Prostate gland (tissue), 2 donors: Measurements from ENCODE around the gene RBP5. TPM values are rescaled to one million over a fixed set of nuclear protein-coding genes. Genes with fewer than 3 reads are reported as not detected.

Experiments
- DNase-seq: peaks from one replicate; pipeline ENCODE4 v3.0.0-alpha.2; 2019; ENCODE audit warnings: low spot score
- H3K27ac ChIP-seq, 2 donors: fragments of 200-600 bp; sonication (generic); 2 replicates each; pipeline ENCODE4 v1.5.1; 2017 to 2019
- H3K27me3 ChIP-seq: fragments of 200-600 bp; sonication (generic); replicated peaks from 2 replicates; pipeline ENCODE4 v1.5.1; 2019; ENCODE audit not compliant: insufficient read depth
- H3K36me3 ChIP-seq, 2 donors: fragments of 200-600 bp; sonication (generic); 1 replicate in 1 of 2; 2 replicates in 1 of 2; pipeline versions ENCODE4 v1.5.1 to v1.8.1; 2017 to 2019
- H3K4me1 ChIP-seq: fragments of 200-600 bp; sonication (generic); replicated peaks from 2 replicates; pipeline ENCODE4 v1.5.1; 2019
- H3K4me3 ChIP-seq, 2 donors: fragments of 200-600 bp; sonication (generic); 2 replicates each; pipeline ENCODE4 v1.5.1; 2017 to 2019
- H3K9me3 ChIP-seq: fragments of 200-600 bp; sonication (generic); 2 replicates; pipeline ENCODE4 v1.5.1; 2017
- CTCF ChIP-seq, 4 experiments: fragments of 200-600 bp in 2 of 4; fragments of 450-650 bp in 2 of 4; sonication (generic) in 2 of 4; IDR thresholded peaks; 1 replicate in 3 of 4; 2 replicates in 1 of 4; pipeline ENCODE4 v1.5.1; 2016 to 2019; ENCODE audit warnings: antibody characterized with exemption in 4 of 4, mild to moderate bottlenecking in 2 of 4, moderate library complexity in 2 of 4
- POLR2A ChIP-seq: fragments of 450-650 bp; IDR thresholded peaks from one replicate; pipeline ENCODE4 v1.6.1; 2016; ENCODE audit warnings: antibody characterized with exemption, mild to moderate bottlenecking
- POLR2AphosphoS5 ChIP-seq: sonication (generic); formaldehyde crosslinking; IDR thresholded peaks from one replicate; pipeline ENCODE4 v1.6.1; 2017; ENCODE audit warnings: antibody characterized with exemption
- WGBS: methylation state at CpG from one replicate; pipeline ENCODE4 v1.1.5; 2018; 5-methylcytosine and 5-hydroxymethylcytosine counted together
- intact Hi-C: fragments of 100-400 bp; cut with DNase I; formaldehyde crosslinking; loops from one replicate; pipeline ENCODE4 v1.14.2; 2022
- small RNA-seq, 2 donors: library from RNA; depleted of rRNA; stranded (forward); fragments of <200 nt; gene quantifications; one replicate each; pipeline ENCODE3, GENCODE V24; 2016
- total RNA-seq, 2 donors: library from RNA; depleted of rRNA; stranded (reverse); fragments of >200 nt; gene quantifications; one replicate each; pipeline ENCODE4 v1.1.0, GENCODE V29; 2016

RBP5 gene
- total RNA-seq, 2 donors from 2014 or later, result 2.4 to 3.5 TPM

- Histone ChIP-seq H3K27ac (no peak overlapping the region), H3K27me3 (no peaks in the 10 kb centered on the region), H3K4me3 (no peak overlapping the region), H3K4me1 (no peaks in the 10 kb centered on the region), H3K36me3 (no peaks in the 10 kb centered on the region), H3K9me3 (no peaks in the 10 kb centered on the region)
- TF ChIP-seq POLR2A (no peak), CTCF (IDR thresholded peaks at IDR 0.05) (no peak), POLR2AphosphoS5 (no peak)
- no peak for DNase-seq
- intact Hi-C loops, result no loop called here
- 89% methylated on average over 3 of the region's 3 CpGs for WGBS
Measured at GRCh38 chr12:7075518-7075917, 53.2 kb downstream of the RBP5 start.

GRCh38 chr12:7073946-7074345 is 54.7 kb downstream of the RBP5 start:
- H3K36me3 ChIP-seq, result no peaks in the 10 kb centered on the region
- 59% methylated on average over 1 of the region's 1 CpG for WGBS
- intact Hi-C loops, result no loop called here
- H3K9me3 ChIP-seq, result no peaks in the 10 kb centered on the region
- H3K27ac ChIP-seq, result no peak overlapping the region
- TF ChIP-seq POLR2AphosphoS5, result no peak
- TF ChIP-seq POLR2A, result no peak
- TF ChIP-seq CTCF (IDR thresholded peaks at IDR 0.05), result no peak
- H3K4me1 ChIP-seq, result no peaks in the 10 kb centered on the region
- no peak for DNase-seq
- H3K27me3 ChIP-seq, result no peaks in the 10 kb centered on the region
- H3K4me3 ChIP-seq, result no peak overlapping the region

Small RNAs within 50 kb of the gene (small RNA-seq; reads per million reads assigned to genes)
- 0 reads per million in 2 donors for gene RNU6-485P

Other genes starting within 250 kb of the RBP5 start
- 10 to 100 TPM; 15.9 to 25.3 TPM for gene LRRC23, start 224.1 kb downstream of the RBP5 start, total RNA-seq
- gene ENO2, start 214.3 kb downstream of the RBP5 start, total RNA-seq, result 10 to 100 TPM in 1 of 2 donors, 1 to 10 TPM in 1; 6.9 to 13.0 TPM
- gene ATN1, start 200.9 kb downstream of the RBP5 start, total RNA-seq, result 100 to 1,000 TPM in 1 of 2 donors, 10 to 100 TPM in 1; 93.0 to 129 TPM
- gene RNU7-1, start 185.1 kb downstream of the RBP5 start, total RNA-seq, result not detected
- 100 to 1,000 TPM; 352 to 711 TPM for gene C12orf57, start 184.9 kb downstream of the RBP5 start, total RNA-seq
- gene PTPN6, start 177.5 kb downstream of the RBP5 start, total RNA-seq, result 10 to 100 TPM; 30.6 to 43.2 TPM
- 100 to 1,000 TPM; 177 to 230 TPM for gene PHB2, start 158.2 kb downstream of the RBP5 start, total RNA-seq
- 10 to 100 TPM; 37.7 to 46.3 TPM for gene EMG1, start 158.0 kb downstream of the RBP5 start, total RNA-seq
- 10 to 100 TPM; 59.9 to 86.9 TPM for gene LPCAT3, start 110.4 kb downstream of the RBP5 start, total RNA-seq
- gene C1S, start 68.2 kb downstream of the RBP5 start, total RNA-seq, result 100 to 1,000 TPM in 1 of 2 donors, 10 to 100 TPM in 1; 52.7 to 176 TPM
- 100 to 1,000 TPM; 104 to 261 TPM for gene C1R, start 36.4 kb downstream of the RBP5 start, total RNA-seq
- 10 to 100 TPM; 48.2 to 86.2 TPM for gene C1RL, start 19.7 kb downstream of the RBP5 start, total RNA-seq
- gene CLSTN3, start 1.5 kb upstream of the RBP5 start, total RNA-seq, result 10 to 100 TPM in 1 of 2 donors, 1 to 10 TPM in 1; 7.7 to 45.7 TPM
- gene PEX5, start 60.8 kb upstream of the RBP5 start, total RNA-seq, result 10 to 100 TPM; 26.2 to 78.6 TPM
- gene ACSM4, start 175.2 kb upstream of the RBP5 start, total RNA-seq, result under 1 TPM in 1 of 2 donors, not detected in 1; 0.91 TPM